HepG2 (cell line): ENCODE results near the gene AMBRA1. TPM values are rescaled to one million over a fixed set of nuclear protein-coding genes. Genes with fewer than 3 reads are reported as not detected.
A peak's percentile ranks its signal among the peaks of the same experiment; 100 is the strongest.

Experiments
- CHCHD3 ChIP-seq: sonication (generic); formaldehyde crosslinking; IDR thresholded peaks from 2 replicates; pipeline ENCODE4 v1.8.0; 2022; ENCODE audit warnings: mild to moderate bottlenecking, missing genetic modification reagents, moderate library complexity
- CSRNP2 ChIP-seq: sonication (generic); formaldehyde crosslinking; conservative IDR thresholded peaks from 2 replicates; pipeline ENCODE4 v1.8.0; 2022; ENCODE audit warnings: low read depth, missing genetic modification reagents
- FIP1L1 ChIP-seq: fragments of 200-400 bp; formaldehyde crosslinking; IDR thresholded peaks from 2 replicates; pipeline ENCODE4 v1.6.1; 2018; ENCODE audit warnings: low read depth, mild to moderate bottlenecking, low read length, moderate library complexity, borderline replicate concordance; ENCODE audit not compliant: insufficient read depth
- FOSL2 ChIP-seq: sonication (generic); formaldehyde crosslinking; IDR thresholded peaks from 2 replicates; pipeline ENCODE4 v1.4.0; 2020; ENCODE audit warnings: missing genetic modification reagents
- GFI1 ChIP-seq: sonication (generic); formaldehyde crosslinking; IDR thresholded peaks from 2 replicates; pipeline ENCODE4 v1.5.0; 2020; ENCODE audit warnings: missing genetic modification reagents, mild to moderate bottlenecking, borderline replicate concordance
- MAFK ChIP-seq, 2 experiments: IDR thresholded peaks in 1 of 2; conservative IDR thresholded peaks in 1 of 2; 2 replicates each; pipeline ENCODE4 v1.6.1; 2011; ENCODE audit warnings: improper control_type of control experiment in 2 of 2, low read length in 2 of 2
- MXD4 ChIP-seq: IDR thresholded peaks from 2 replicates; pipeline ENCODE4 v1.6.1; 2016; ENCODE audit warnings: mild to moderate bottlenecking, missing biosample characterization, missing genetic modification reagents
- PTBP1 ChIP-seq: fragments of 200-400 bp; formaldehyde crosslinking; IDR thresholded peaks from 2 replicates; pipeline ENCODE4 v1.6.1; 2018; ENCODE audit warnings: low read length, low read depth; ENCODE audit not compliant: poor library complexity, severe bottlenecking
- SNAPC2 ChIP-seq: sonication (generic); formaldehyde crosslinking; IDR thresholded peaks from 2 replicates; pipeline ENCODE4 v1.8.1; 2022; ENCODE audit warnings: mild to moderate bottlenecking, missing genetic modification reagents
- TEAD3 ChIP-seq: optimal IDR thresholded peaks from 2 replicates; pipeline ENCODE3; 2016; ENCODE audit warnings: borderline replicate concordance
- TFE3 ChIP-seq: IDR thresholded peaks from 2 replicates; pipeline ENCODE4 v1.6.1; 2016
- YY1 ChIP-seq: IDR thresholded peaks from 2 replicates; pipeline ENCODE4 v1.6.1; 2011; ENCODE audit warnings: low read length, low read depth, moderate library complexity, mild to moderate bottlenecking; ENCODE audit not compliant: insufficient read depth, insufficient replicate concordance
- ZBTB3 ChIP-seq: sonication (generic); formaldehyde crosslinking; IDR thresholded peaks from 2 replicates; pipeline ENCODE4 v1.4.0; 2020; ENCODE audit warnings: low read depth, mild to moderate bottlenecking, moderate library complexity, missing genetic modification reagents, borderline replicate concordance
- ZBTB7A ChIP-seq: sonication (generic); formaldehyde crosslinking; IDR thresholded peaks from 2 replicates; pipeline ENCODE4 v1.8.0; 2022; ENCODE audit warnings: mild to moderate bottlenecking, missing genetic modification reagents
- ZFP37 ChIP-seq: sonication (generic); formaldehyde crosslinking; IDR thresholded peaks from 2 replicates; pipeline ENCODE4 v1.4.0; 2020; ENCODE audit warnings: missing genetic modification reagents, borderline replicate concordance
- ZFX ChIP-seq: sonication (generic); formaldehyde crosslinking; IDR thresholded peaks from 2 replicates; pipeline ENCODE4 v1.4.0; 2020; ENCODE audit warnings: mild to moderate bottlenecking, low read depth, missing genetic modification reagents, moderate library complexity
- ZNF616 ChIP-seq: sonication (generic); formaldehyde crosslinking; IDR thresholded peaks from 2 replicates; pipeline ENCODE4 v1.5.0; 2020; ENCODE audit warnings: low read depth, mild to moderate bottlenecking, missing genetic modification reagents
- ZNF674 ChIP-seq: sonication (generic); formaldehyde crosslinking; IDR thresholded peaks from 2 replicates; pipeline ENCODE4 v1.5.0; 2020; ENCODE audit warnings: low read depth, mild to moderate bottlenecking, missing genetic modification reagents
- polyA plus RNA-seq, 8 experiments: library from polyadenylated mRNA; depleted of rRNA in 3 of 8; stranded (reverse) in 7 of 8; unstranded in 1 of 8; fragments of >200 nt; fragmentation: Illumina TruSeq in 4 of 8; extraction: Trizol in 4 of 8; gene quantifications; 2 replicates each; pipeline versions ENCODE4 v1.2.1 to v1.2.3, GENCODE V29; 2011 to 2016; ENCODE audit warnings: low read depth in 4 of 8, missing spikeins in 1 of 8, mixed read lengths in 1 of 8; ENCODE audit not compliant: insufficient read depth in 1 of 8
- total RNA-seq, 5 experiments: library from RNA; depleted of rRNA; stranded (reverse); fragments of >200 nt; fragmentation: Illumina TruSeq; extraction: Trizol; gene quantifications; 2 replicates each; pipeline ENCODE4 v1.2.3, GENCODE V29; 2016; ENCODE audit warnings: low read depth in 1 of 5
- TF ChIP-seq, protein P1 (sequence below): sonication (generic); formaldehyde crosslinking; conservative IDR thresholded peaks from 2 replicates; pipeline ENCODE4 v1.4.0; 2020; ENCODE audit warnings: missing genetic modification reagents
- TF ChIP-seq, protein P2 (sequence below): sonication (generic); formaldehyde crosslinking; IDR thresholded peaks from 2 replicates; pipeline ENCODE4 v1.8.1; 2023; ENCODE audit warnings: mild to moderate bottlenecking, inconsistent platforms, moderate library complexity, missing genetic modification reagents, borderline replicate concordance
- TF ChIP-seq, protein P3 (sequence below): sonication (generic); formaldehyde crosslinking; IDR thresholded peaks from 2 replicates; pipeline ENCODE4 v1.5.0; 2020; ENCODE audit warnings: missing genetic modification reagents
- TF ChIP-seq, protein P4 (sequence below): sonication (generic); formaldehyde crosslinking; IDR thresholded peaks from 2 replicates; pipeline ENCODE4 v1.5.0; 2020; ENCODE audit warnings: mild to moderate bottlenecking, missing genetic modification reagents

Gene AMBRA1
- total and polyA plus RNA-seq, 2 of the 13 experiments (the other 11 are each of a cell fraction or from before 2014, with no cell fraction given), result 15.7 to 26.0 TPM

DNA sequence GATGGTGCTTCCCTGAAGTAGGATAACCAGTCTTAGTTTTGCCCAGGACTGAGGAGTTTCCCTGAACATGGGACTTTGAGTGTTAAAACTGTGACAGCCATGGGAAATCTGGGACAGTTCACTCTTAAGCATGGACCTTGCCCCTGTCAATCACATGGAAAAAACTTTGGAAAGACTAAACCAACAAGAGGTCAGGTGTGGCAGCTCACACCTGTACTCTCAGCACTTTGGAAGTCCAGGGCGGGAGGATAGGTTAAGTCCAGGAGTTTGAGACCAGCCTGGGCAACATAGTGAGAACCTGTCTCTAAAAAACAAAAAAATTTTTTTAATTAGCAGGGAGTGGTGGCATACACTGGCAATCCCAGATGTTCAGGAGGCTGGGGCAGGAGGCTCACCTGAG, 3.3 kb upstream of the AMBRA1 start (continued):
- no peak for TF ChIP-seq PTBP1
- no peak for TF ChIP-seq YY1
- TF ChIP-seq FIP1L1, result no peak
- no peak for TF ChIP-seq ZNF616 (CRISPR knock-in tag)
- TF ChIP-seq, protein P1, sequence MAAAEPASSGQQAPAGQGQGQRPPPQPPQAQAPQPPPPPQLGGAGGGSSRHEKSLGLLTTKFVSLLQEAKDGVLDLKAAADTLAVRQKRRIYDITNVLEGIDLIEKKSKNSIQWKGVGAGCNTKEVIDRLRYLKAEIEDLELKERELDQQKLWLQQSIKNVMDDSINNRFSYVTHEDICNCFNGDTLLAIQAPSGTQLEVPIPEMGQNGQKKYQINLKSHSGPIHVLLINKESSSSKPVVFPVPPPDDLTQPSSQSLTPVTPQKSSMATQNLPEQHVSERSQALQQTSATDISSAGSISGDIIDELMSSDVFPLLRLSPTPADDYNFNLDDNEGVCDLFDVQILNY (CRISPR knock-in tag), result no peak
- TF ChIP-seq, protein P2, sequence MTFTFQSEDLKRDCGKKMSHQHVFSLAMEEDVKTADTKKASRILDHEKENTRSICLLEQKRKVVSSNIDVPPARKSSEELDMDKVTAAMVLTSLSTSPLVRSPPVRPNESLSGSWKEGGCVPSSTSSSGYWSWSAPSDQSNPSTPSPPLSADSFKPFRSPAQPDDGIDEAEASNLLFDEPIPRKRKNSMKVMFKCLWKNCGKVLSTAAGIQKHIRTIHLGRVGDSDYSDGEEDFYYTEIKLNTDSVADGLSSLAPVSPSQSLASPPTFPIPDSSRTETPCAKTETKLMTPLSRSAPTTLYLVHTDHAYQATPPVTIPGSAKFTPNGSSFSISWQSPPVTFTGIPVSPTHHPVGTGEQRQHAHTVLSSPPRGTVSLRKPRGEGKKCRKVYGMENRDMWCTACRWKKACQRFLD (CRISPR knock-in tag), result no peak
- TF ChIP-seq SNAPC2 (CRISPR knock-in tag), result no peak
- TF ChIP-seq, protein P3, sequence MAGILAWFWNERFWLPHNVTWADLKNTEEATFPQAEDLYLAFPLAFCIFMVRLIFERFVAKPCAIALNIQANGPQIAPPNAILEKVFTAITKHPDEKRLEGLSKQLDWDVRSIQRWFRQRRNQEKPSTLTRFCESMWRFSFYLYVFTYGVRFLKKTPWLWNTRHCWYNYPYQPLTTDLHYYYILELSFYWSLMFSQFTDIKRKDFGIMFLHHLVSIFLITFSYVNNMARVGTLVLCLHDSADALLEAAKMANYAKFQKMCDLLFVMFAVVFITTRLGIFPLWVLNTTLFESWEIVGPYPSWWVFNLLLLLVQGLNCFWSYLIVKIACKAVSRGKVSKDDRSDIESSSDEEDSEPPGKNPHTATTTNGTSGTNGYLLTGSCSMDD (CRISPR knock-in tag), result no peak
- TF ChIP-seq, protein P4, sequence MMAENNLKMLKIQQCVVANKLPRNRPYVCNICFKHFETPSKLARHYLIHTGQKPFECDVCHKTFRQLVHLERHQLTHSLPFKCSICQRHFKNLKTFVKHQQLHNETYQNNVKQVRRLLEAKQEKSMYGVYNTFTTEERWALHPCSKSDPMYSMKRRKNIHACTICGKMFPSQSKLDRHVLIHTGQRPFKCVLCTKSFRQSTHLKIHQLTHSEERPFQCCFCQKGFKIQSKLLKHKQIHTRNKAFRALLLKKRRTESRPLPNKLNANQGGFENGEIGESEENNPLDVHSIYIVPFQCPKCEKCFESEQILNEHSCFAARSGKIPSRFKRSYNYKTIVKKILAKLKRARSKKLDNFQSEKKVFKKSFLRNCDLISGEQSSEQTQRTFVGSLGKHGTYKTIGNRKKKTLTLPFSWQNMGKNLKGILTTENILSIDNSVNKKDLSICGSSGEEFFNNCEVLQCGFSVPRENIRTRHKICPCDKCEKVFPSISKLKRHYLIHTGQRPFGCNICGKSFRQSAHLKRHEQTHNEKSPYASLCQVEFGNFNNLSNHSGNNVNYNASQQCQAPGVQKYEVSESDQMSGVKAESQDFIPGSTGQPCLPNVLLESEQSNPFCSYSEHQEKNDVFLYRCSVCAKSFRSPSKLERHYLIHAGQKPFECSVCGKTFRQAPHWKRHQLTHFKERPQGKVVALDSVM (CRISPR knock-in tag), result peak; percentile 81
- no peak for TF ChIP-seq CSRNP2
- TF ChIP-seq ZBTB3 (CRISPR knock-in tag), result no peak
- TF ChIP-seq GFI1 (CRISPR knock-in tag), result peak; percentile 99
- no peak for TF ChIP-seq MXD4 (CRISPR knock-in tag)
- TF ChIP-seq ZFX (CRISPR knock-in tag), result no peak
- peak; percentile 49; the same call in 1 of the 2 replicates for TF ChIP-seq TFE3 (CRISPR knock-in tag)
- TF ChIP-seq FOSL2 (CRISPR knock-in tag), result peak; percentile 22; the same call in 1 of the 2 replicates
- no peak for TF ChIP-seq ZFP37
- peak; percentile 52 for TF ChIP-seq TEAD3 (CRISPR knock-in tag)
- no peak for TF ChIP-seq MAFK (conservative IDR thresholded peaks at IDR 0.05 in 1 of 2, IDR thresholded peaks at IDR 0.05 in 1 of 2; ENCODE audit: low read length in 2 of 2)
- no peak for TF ChIP-seq ZNF674 (CRISPR knock-in tag)
- no peak for TF ChIP-seq CHCHD3 (CRISPR knock-in tag)
- TF ChIP-seq ZBTB7A, result no peak
